Endothelial cell of umbilical vein (primary cell): ENCODE results near the gene POU1F1.

ENCODE experiments used
- CTCF ChIP-seq, 2 donors: IDR thresholded peaks; 1 replicate in 1 of 2; 2 replicates in 1 of 2; pipeline ENCODE4 v1.5.1; 2011; ENCODE audit warnings: low read length in 2 of 2, mild to moderate bottlenecking in 2 of 2, moderate library complexity in 2 of 2, control low read depth in 1 of 2, inconsistent platforms in 1 of 2, low read depth in 1 of 2; ENCODE audit not compliant: insufficient read depth in 1 of 2; ENCODE audit errors: extremely low read depth in 1 of 2
- JUN ChIP-seq: IDR thresholded peaks from 2 replicates; pipeline ENCODE4 v1.6.1; 2011; ENCODE audit warnings: borderline replicate concordance, low read depth; ENCODE audit not compliant: insufficient read length, insufficient read depth
- POLR2A ChIP-seq: IDR thresholded peaks from 2 replicates; pipeline ENCODE4 v1.6.1; 2012; ENCODE audit warnings: low read depth, mild to moderate bottlenecking, control low read depth, low read length
- POLR2AphosphoS5 ChIP-seq: IDR thresholded peaks from 2 replicates; pipeline ENCODE4 v1.6.1; 2012; ENCODE audit warnings: low read depth, mild to moderate bottlenecking, control low read depth, low read length, moderate library complexity; ENCODE audit not compliant: insufficient read depth

GRCh38 chr3:87311309-87311708 lies 34.9 kb upstream of the POU1F1 start:
- TF ChIP-seq JUN = no peak
- TF ChIP-seq POLR2A = no peak
- TF ChIP-seq POLR2AphosphoS5 = no peak
- TF ChIP-seq CTCF (IDR thresholded peaks at IDR 0.05; ENCODE audit: extremely low read depth in 1 of 2, insufficient read depth in 1 of 2, low read depth in 1 of 2, low read length in 2 of 2) = no peak
